ENCODE data around the gene FKBP1A.

FKBP1A gene

DNA sequence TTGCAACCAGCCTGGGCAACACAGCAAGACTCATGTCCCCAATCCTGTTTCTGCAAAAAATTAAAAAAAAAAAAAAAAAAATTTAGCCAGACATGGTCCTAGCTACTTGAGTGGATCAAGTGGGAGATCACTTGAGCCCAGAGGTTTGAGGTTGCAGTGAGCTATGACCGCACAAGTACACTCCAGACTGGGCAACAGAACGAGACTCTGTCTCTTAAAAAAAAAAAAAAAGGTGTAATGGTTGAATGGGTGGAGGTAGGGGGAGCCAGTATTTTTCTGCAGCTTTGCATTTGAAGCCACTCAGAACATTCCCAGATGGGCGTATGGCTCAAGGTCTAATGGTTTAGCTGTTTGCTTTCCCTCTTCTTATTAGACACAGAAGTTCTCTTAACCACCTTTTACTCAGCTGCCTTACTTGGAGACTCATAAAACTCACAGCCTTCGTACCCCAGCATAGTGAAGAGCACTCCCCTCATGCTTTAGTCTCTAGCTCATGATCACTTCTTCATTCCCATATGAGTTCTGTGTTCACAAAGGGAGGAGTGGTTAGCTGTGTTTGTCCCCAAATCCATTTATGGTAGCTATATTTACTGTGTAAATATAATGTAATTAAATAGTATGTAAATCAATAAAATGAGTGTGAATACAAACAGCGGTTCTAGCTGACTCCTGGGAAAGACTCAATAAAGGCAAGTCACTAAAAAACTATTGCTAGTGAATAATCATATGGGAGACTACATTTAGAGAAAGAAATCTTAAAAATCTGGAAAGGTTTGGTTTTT, 9.0 kb downstream of the FKBP1A start:
- Histone ChIP-seq H3K27ac (replicated peaks) (no peak overlapping the region), H3K4me3 (replicated peaks; ENCODE audit: insufficient read depth, low read length) (no peak overlapping the region), H3K27me3 (ENCODE audit: insufficient read depth, poor library complexity, severe bottlenecking) (no peaks in the 10 kb centered on the region)
- no peak for DNase-seq (ENCODE audit: low read depth in 1 of 2, low spot score in 1 of 2)
- TF ChIP-seq, protein P1, sequence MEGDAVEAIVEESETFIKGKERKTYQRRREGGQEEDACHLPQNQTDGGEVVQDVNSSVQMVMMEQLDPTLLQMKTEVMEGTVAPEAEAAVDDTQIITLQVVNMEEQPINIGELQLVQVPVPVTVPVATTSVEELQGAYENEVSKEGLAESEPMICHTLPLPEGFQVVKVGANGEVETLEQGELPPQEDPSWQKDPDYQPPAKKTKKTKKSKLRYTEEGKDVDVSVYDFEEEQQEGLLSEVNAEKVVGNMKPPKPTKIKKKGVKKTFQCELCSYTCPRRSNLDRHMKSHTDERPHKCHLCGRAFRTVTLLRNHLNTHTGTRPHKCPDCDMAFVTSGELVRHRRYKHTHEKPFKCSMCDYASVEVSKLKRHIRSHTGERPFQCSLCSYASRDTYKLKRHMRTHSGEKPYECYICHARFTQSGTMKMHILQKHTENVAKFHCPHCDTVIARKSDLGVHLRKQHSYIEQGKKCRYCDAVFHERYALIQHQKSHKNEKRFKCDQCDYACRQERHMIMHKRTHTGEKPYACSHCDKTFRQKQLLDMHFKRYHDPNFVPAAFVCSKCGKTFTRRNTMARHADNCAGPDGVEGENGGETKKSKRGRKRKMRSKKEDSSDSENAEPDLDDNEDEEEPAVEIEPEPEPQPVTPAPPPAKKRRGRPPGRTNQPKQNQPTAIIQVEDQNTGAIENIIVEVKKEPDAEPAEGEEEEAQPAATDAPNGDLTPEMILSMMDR (IDR thresholded peaks at IDR 0.05; ENCODE audit: insufficient read depth, low read length): no peak
- TF ChIP-seq SPI1 (IDR thresholded peaks at IDR 0.05; ENCODE audit: borderline replicate concordance, low read depth) (no peak), POLR2AphosphoS5 (IDR thresholded peaks at IDR 0.05; ENCODE audit: low read depth) (no peak), GABPA (IDR thresholded peaks at IDR 0.05; ENCODE audit: low read depth) (no peak)
- TF ChIP-seq, protein P2, sequence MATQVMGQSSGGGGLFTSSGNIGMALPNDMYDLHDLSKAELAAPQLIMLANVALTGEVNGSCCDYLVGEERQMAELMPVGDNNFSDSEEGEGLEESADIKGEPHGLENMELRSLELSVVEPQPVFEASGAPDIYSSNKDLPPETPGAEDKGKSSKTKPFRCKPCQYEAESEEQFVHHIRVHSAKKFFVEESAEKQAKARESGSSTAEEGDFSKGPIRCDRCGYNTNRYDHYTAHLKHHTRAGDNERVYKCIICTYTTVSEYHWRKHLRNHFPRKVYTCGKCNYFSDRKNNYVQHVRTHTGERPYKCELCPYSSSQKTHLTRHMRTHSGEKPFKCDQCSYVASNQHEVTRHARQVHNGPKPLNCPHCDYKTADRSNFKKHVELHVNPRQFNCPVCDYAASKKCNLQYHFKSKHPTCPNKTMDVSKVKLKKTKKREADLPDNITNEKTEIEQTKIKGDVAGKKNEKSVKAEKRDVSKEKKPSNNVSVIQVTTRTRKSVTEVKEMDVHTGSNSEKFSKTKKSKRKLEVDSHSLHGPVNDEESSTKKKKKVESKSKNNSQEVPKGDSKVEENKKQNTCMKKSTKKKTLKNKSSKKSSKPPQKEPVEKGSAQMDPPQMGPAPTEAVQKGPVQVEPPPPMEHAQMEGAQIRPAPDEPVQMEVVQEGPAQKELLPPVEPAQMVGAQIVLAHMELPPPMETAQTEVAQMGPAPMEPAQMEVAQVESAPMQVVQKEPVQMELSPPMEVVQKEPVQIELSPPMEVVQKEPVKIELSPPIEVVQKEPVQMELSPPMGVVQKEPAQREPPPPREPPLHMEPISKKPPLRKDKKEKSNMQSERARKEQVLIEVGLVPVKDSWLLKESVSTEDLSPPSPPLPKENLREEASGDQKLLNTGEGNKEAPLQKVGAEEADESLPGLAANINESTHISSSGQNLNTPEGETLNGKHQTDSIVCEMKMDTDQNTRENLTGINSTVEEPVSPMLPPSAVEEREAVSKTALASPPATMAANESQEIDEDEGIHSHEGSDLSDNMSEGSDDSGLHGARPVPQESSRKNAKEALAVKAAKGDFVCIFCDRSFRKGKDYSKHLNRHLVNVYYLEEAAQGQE (IDR thresholded peaks at IDR 0.05; ENCODE audit: insufficient replicate concordance, low read depth): no peak

DNA sequence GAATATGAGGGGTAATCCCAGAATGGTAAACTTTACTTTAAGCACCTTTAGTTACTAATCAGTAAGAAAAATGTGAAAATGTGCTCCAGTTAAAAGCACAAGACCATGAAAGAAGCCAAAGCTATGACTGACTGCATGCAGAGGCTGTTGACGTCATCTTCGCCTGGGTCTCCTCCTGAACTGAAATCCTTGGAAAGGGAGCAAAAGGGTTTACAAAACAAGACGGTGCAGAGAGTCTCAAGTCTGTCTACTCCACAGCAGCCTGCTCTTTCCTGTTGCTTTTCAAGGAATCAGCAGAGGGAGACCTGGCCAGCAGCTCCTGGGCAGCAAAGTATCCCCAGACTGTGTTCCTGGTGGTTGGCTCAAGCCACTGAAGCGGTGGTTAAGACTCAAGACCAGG, 10.2 kb downstream of the FKBP1A start:
- no peak for DNase-seq (ENCODE audit: low read depth in 1 of 2, low spot score in 1 of 2)
- TF ChIP-seq POLR2AphosphoS5 (IDR thresholded peaks at IDR 0.05; ENCODE audit: low read depth) (no peak), GABPA (IDR thresholded peaks at IDR 0.05; ENCODE audit: low read depth) (no peak), SPI1 (IDR thresholded peaks at IDR 0.05; ENCODE audit: borderline replicate concordance, low read depth) (no peak)
- TF ChIP-seq, protein P1 (IDR thresholded peaks at IDR 0.05; ENCODE audit: insufficient read depth, low read length): no peak
- TF ChIP-seq, protein P2 (IDR thresholded peaks at IDR 0.05; ENCODE audit: insufficient replicate concordance, low read depth): no peak
- no peaks in the 10 kb centered on the region for H3K27me3 ChIP-seq (ENCODE audit: insufficient read depth, poor library complexity, severe bottlenecking)
- no peak overlapping the region for H3K4me3 ChIP-seq (replicated peaks; ENCODE audit: insufficient read depth, low read length)
- no peak overlapping the region for H3K27ac ChIP-seq (replicated peaks)

DNA sequence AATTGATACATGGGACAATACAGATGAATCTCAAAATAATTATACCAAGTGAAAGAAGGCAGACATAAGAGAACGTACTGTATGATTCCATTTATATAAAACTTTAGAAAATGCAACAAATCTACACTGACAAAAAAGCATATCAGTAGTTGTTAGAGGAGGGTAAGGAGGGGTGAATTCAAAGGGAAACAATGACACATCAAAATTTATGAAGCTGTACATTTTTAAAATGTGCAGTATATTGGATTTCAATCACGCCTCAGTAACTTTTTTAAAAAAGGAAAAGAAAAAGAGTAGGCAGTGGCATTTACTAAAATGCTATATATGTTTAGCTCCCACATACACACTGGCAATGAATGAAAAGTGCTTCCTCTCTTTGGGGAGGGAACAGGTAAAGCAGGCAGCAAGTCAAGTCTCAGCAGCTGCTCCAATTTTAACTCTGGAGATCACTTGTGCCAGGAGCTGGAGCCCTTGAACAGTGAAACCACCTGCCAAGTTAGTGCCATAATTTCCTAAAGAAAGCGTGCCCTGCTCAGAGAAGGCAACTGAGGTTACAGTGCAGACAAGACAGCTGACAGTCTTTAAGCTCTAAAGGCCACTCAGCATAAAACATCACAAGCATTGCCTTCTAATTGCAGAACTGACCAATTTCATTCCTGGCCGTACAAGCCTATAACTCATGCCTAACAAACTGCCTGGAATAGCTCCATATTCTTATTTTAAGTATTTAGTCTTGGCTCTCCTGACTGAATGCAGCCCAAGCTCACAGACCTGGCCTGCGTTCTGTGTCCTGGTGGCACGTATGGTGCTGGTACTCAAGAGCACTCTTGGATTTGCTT, 10.9 kb downstream of the FKBP1A start:
- H3K27me3 ChIP-seq (ENCODE audit: insufficient read depth, poor library complexity, severe bottlenecking): no peaks in the 10 kb centered on the region
- DNase-seq (ENCODE audit: low read depth in 1 of 2, low spot score in 1 of 2): no peak
- H3K4me3 ChIP-seq (replicated peaks; ENCODE audit: insufficient read depth, low read length): no peak overlapping the region
- H3K27ac ChIP-seq (replicated peaks): no peak overlapping the region
- TF ChIP-seq, protein P1 (IDR thresholded peaks at IDR 0.05; ENCODE audit: insufficient read depth, low read length): no peak
- no peak for TF ChIP-seq GABPA (IDR thresholded peaks at IDR 0.05; ENCODE audit: low read depth)
- no peak for TF ChIP-seq SPI1 (IDR thresholded peaks at IDR 0.05; ENCODE audit: borderline replicate concordance, low read depth)
- no peak for TF ChIP-seq POLR2AphosphoS5 (IDR thresholded peaks at IDR 0.05; ENCODE audit: low read depth)
- TF ChIP-seq, protein P2 (IDR thresholded peaks at IDR 0.05; ENCODE audit: insufficient replicate concordance, low read depth): no peak
